ENCODE results near the gene FBXL19. TPM values are rescaled to one million over a fixed set of nuclear protein-coding genes. Genes with fewer than 3 reads are reported as not detected.

The FBXL19 gene
- total RNA-seq, 2 experiments from 2014 or later = 16.1 to 34.8 TPM

- Histone ChIP-seq H4K20me1 (ENCODE audit: insufficient read depth, low read length) (no peaks in the 10 kb centered on the region), H3K9me2 (ENCODE audit: insufficient read depth, low read length) (no peaks in the 10 kb centered on the region), H3K36me3 (ENCODE audit: insufficient read depth, low read length) (peaks cover 26% of the 10 kb centered on the region), H3K9me3 (ENCODE audit: low read length) (no peaks in the 10 kb centered on the region), H3K27ac (ENCODE audit: low read depth, low read length, poor library complexity, severe bottlenecking) (no peak overlapping the region), H3K4me1 (ENCODE audit: insufficient read depth, low read length, poor library complexity, severe bottlenecking) (peaks cover 12% of the 10 kb centered on the region), H3K4me3 (ENCODE audit: low read depth, low read length, poor library complexity, severe bottlenecking) (no peak overlapping the region), H3K79me2 (ENCODE audit: insufficient read depth, low read depth, low read length) (no peaks in the 10 kb centered on the region), H3K4me2 (ENCODE audit: low read length) (peak overlapping the region; percentile 18; the same call in 1 of the 2 replicates), H2AFZ (ENCODE audit: low read length) (no peak overlapping the region)
- POLR2A ChIA-PET = interaction anchor here (0.7 kb wide), 1 partner anchor 90 kb away, joined by 5 read pairs; no protein-coding TSS in a partner anchor
- no peak for DNase-seq (ENCODE audit: low spot score)
- no TSS peak for BruUV-seq (replicated peaks)
- CTCF ChIA-PET (ENCODE audit: unreplicated experiment) = interaction anchor here (0.8 to 1.4 kb wide), 5 partner anchors 11 to 194 kb away, joined by 3 to 5 read pairs (median 3); partner anchors contain the start of gene PHKG2
- intact Hi-C loops (cut with micrococcal nuclease; ENCODE audit: unreplicated experiment) = loop anchor here (1.0 kb wide), 1 partner anchor 98 kb away; no protein-coding TSS in a partner anchor
- TF ChIP-seq, protein P1, sequence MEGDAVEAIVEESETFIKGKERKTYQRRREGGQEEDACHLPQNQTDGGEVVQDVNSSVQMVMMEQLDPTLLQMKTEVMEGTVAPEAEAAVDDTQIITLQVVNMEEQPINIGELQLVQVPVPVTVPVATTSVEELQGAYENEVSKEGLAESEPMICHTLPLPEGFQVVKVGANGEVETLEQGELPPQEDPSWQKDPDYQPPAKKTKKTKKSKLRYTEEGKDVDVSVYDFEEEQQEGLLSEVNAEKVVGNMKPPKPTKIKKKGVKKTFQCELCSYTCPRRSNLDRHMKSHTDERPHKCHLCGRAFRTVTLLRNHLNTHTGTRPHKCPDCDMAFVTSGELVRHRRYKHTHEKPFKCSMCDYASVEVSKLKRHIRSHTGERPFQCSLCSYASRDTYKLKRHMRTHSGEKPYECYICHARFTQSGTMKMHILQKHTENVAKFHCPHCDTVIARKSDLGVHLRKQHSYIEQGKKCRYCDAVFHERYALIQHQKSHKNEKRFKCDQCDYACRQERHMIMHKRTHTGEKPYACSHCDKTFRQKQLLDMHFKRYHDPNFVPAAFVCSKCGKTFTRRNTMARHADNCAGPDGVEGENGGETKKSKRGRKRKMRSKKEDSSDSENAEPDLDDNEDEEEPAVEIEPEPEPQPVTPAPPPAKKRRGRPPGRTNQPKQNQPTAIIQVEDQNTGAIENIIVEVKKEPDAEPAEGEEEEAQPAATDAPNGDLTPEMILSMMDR (conservative IDR thresholded peaks at IDR 0.05; ENCODE audit: low read length) = no peak
- TF ChIP-seq EZH2phosphoT487 (IDR thresholded peaks at IDR 0.05; ENCODE audit: borderline replicate concordance, low read depth, low read length) = no peak
These were observed 19.0 kb downstream of the FBXL19 start for GRCh38 chr16:30942426-30942806.

DNA sequence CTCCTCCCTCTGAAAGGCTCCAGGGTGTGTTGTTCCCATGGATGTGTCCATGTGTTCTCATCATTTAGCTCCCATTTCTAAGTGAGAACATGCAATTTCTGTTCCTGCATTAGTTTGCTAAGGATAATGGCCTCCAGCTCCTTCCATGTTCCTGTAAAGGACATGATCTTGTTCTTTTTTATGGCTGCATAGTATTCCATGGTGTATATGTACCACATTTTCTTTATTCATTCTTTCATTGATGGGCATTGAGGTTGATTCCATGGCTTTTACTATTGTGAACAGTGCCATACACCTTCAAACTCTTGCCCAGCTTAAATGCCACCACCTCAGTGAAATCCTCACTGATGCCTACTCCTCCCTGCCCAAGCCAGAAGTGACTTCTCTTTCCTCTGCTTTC, 21.0 kb downstream of the FBXL19 start:
- Histone ChIP-seq H3K27ac (ENCODE audit: low read depth, low read length, poor library complexity, severe bottlenecking) (no peak overlapping the region), H3K36me3 (ENCODE audit: insufficient read depth, low read length) (peaks cover 26% of the 10 kb centered on the region), H3K4me1 (ENCODE audit: insufficient read depth, low read length, poor library complexity, severe bottlenecking) (peaks cover 21% of the 10 kb centered on the region), H3K4me3 (ENCODE audit: low read depth, low read length, poor library complexity, severe bottlenecking) (no peak overlapping the region), H3K4me2 (ENCODE audit: low read length) (no peak overlapping the region), H3K9me3 (ENCODE audit: low read length) (no peaks in the 10 kb centered on the region), H3K79me2 (ENCODE audit: insufficient read depth, low read depth, low read length) (no peaks in the 10 kb centered on the region), H4K20me1 (ENCODE audit: insufficient read depth, low read length) (no peaks in the 10 kb centered on the region), H2AFZ (ENCODE audit: low read length) (no peak overlapping the region), H3K9me2 (ENCODE audit: insufficient read depth, low read length) (no peaks in the 10 kb centered on the region)
- TF ChIP-seq, protein P1 (conservative IDR thresholded peaks at IDR 0.05; ENCODE audit: low read length) = no peak
- no peak for TF ChIP-seq EZH2phosphoT487 (IDR thresholded peaks at IDR 0.05; ENCODE audit: borderline replicate concordance, low read depth, low read length)
- ChIA-PET POLR2A (interaction anchor here (0.6 to 1.0 kb wide), 2 partner anchors 10 to 73 kb away, joined by 3 read pairs; no protein-coding TSS in a partner anchor), CTCF (ENCODE audit: unreplicated experiment) (interaction anchor here (0.6 kb wide), 1 partner anchor 21 kb away, joined by 3 read pairs; the partner anchor contains the start of gene FBXL19)
- intact Hi-C loops (cut with micrococcal nuclease; ENCODE audit: unreplicated experiment) = no loop called here
- no TSS peak for BruUV-seq (replicated peaks)
- DNase-seq (ENCODE audit: low spot score) = no peak

Measured in OCI-LY7 (cell line).